Endothelial cell of umbilical vein (primary cell): Measurements from ENCODE around the gene FOXP1.

Experiments used
- POLR2A ChIP-seq: IDR thresholded peaks from 2 replicates; pipeline ENCODE4 v1.6.1; 2012; ENCODE audit warnings: low read depth, mild to moderate bottlenecking, control low read depth, low read length
- POLR2AphosphoS5 ChIP-seq: IDR thresholded peaks from 2 replicates; pipeline ENCODE4 v1.6.1; 2012; ENCODE audit warnings: low read depth, mild to moderate bottlenecking, control low read depth, low read length, moderate library complexity; ENCODE audit not compliant: insufficient read depth

GRCh38 chr3:71502066-71502625 lies 81.4 kb downstream of the FOXP1 start:
- TF ChIP-seq POLR2A (no peak), POLR2AphosphoS5 (no peak)
